GM23338 (cell line): ENCODE measurements around the gene EXOSC7. TPM values are rescaled to one million over a fixed set of nuclear protein-coding genes. Genes with fewer than 3 reads are reported as not detected.

Experiments used
- ATAC-seq: fragments of 200-7000 bp; cut with Tn5 transposase; 3 replicates; pipeline ENCODE4 v1.9.1; 2020
- DNase-seq: peaks from one replicate; pipeline ENCODE4 v3.0.0-alpha.2; 2015; ENCODE audit warnings: low spot score
- H2AFZ ChIP-seq: fragments of 200-600 bp; sonication (generic); 2 replicates; pipeline ENCODE4 v1.8.0; 2016; ENCODE audit warnings: antibody characterized with exemption, mild to moderate bottlenecking, moderate library complexity
- H3F3A ChIP-seq: fragments of 200-600 bp; sonication (generic); replicated peaks from 2 replicates; pipeline ENCODE4 v1.8.0; 2017; ENCODE audit warnings: antibody characterized with exemption, mixed run types, low read depth
- H3K27ac ChIP-seq: fragments of 200-600 bp; sonication (generic); 2 replicates; pipeline ENCODE4 v1.6.1; 2016; ENCODE audit warnings: low read depth
- H3K27me3 ChIP-seq: fragments of 200-600 bp; sonication (generic); 2 replicates; pipeline ENCODE4 v1.8.0; 2016; ENCODE audit warnings: mild to moderate bottlenecking, mixed run types, moderate library complexity; ENCODE audit not compliant: insufficient read depth
- H3K36me3 ChIP-seq: fragments of 200-600 bp; sonication (generic); 2 replicates; pipeline ENCODE4 v1.8.0; 2016; ENCODE audit warnings: mild to moderate bottlenecking; ENCODE audit not compliant: insufficient read depth
- H3K4me1 ChIP-seq: fragments of 200-600 bp; sonication (generic); 2 replicates; pipeline ENCODE4 v1.8.0; 2016; ENCODE audit warnings: mild to moderate bottlenecking, moderate library complexity; ENCODE audit not compliant: insufficient read depth
- H3K4me2 ChIP-seq: fragments of 200-600 bp; sonication (generic); 2 replicates; pipeline ENCODE4 v1.7.1; 2017; ENCODE audit warnings: mixed run types
- H3K4me3 ChIP-seq: fragments of 200-600 bp; sonication (generic); 2 replicates; pipeline ENCODE4 v1.6.1; 2016; ENCODE audit warnings: mixed run types
- H3K79me2 ChIP-seq: fragments of 200-600 bp; sonication (generic); replicated peaks from 2 replicates; pipeline ENCODE4 v1.8.0; 2017; ENCODE audit warnings: mild to moderate bottlenecking; ENCODE audit not compliant: insufficient read depth
- H3K9me2 ChIP-seq: fragments of 200-600 bp; sonication (generic); 2 replicates; pipeline ENCODE4 v1.8.0; 2017; ENCODE audit not compliant: insufficient read depth
- H4K20me1 ChIP-seq: fragments of 200-600 bp; sonication (generic); replicated peaks from 2 replicates; pipeline ENCODE4 v1.8.0; 2017; ENCODE audit warnings: mild to moderate bottlenecking; ENCODE audit not compliant: insufficient read depth
- H3K27ac Mint-ChIP-seq: 2 replicates; pipeline ENCODE4 v1.8.0; 2020; ENCODE audit warnings: inconsistent platforms, mild to moderate bottlenecking, moderate library complexity, mixed read lengths
- H3K27me3 Mint-ChIP-seq: 3 replicates; pipeline ENCODE4 v1.8.0; 2022; ENCODE audit warnings: low read depth, mild to moderate bottlenecking, moderate library complexity, mixed read lengths, inconsistent platforms; ENCODE audit not compliant: insufficient read depth, poor library complexity
- H3K36me3 Mint-ChIP-seq: 3 replicates; pipeline ENCODE4 v1.8.0; 2021; ENCODE audit warnings: low read depth, mild to moderate bottlenecking, inconsistent platforms, moderate library complexity, mixed read lengths
- H3K4me1 Mint-ChIP-seq: 3 replicates; pipeline ENCODE4 v1.8.0; 2020; ENCODE audit warnings: mild to moderate bottlenecking, inconsistent platforms, mixed read lengths
- H3K4me3 Mint-ChIP-seq: 3 replicates; pipeline ENCODE4 v1.8.0; 2021; ENCODE audit warnings: moderate library complexity, mild to moderate bottlenecking, inconsistent platforms, mixed read lengths
- H3K9me3 Mint-ChIP-seq: 3 replicates; pipeline ENCODE4 v1.8.0; 2020; ENCODE audit warnings: moderate library complexity, mild to moderate bottlenecking, inconsistent platforms, mixed read lengths
- CREB1 ChIP-seq: fragments of 250-450 bp; sonication (Bioruptor Pico); IDR thresholded peaks from 2 replicates; pipeline ENCODE4 v1.5.0; 2020; ENCODE audit warnings: low read depth, mild to moderate bottlenecking, moderate library complexity
- EZH2 ChIP-seq: fragments of 200-600 bp; sonication (generic); IDR thresholded peaks from one replicate; pipeline ENCODE4 v1.8.0; 2017; ENCODE audit warnings: antibody characterized with exemption, mild to moderate bottlenecking, low read depth; ENCODE audit not compliant: unreplicated experiment
- EZH2phosphoT487 ChIP-seq: fragments of 200-600 bp; sonication (generic); IDR thresholded peaks from one replicate; pipeline ENCODE4 v1.8.1; 2018; ENCODE audit warnings: antibody characterized with exemption; ENCODE audit not compliant: unreplicated experiment
- NANOG ChIP-seq: IDR thresholded peaks from 2 replicates; pipeline ENCODE4 v1.6.1; 2016; ENCODE audit warnings: antibody characterized with exemption, borderline replicate concordance
- STAT1 ChIP-seq: IDR thresholded peaks from one replicate; pipeline ENCODE4 v1.6.1; 2016; ENCODE audit warnings: antibody characterized with exemption; ENCODE audit not compliant: unreplicated experiment
- ZNF114 ChIP-seq: fragments of 250-450 bp; sonication (Bioruptor Pico); IDR thresholded peaks from 2 replicates; pipeline ENCODE4 v1.5.0; 2020; ENCODE audit warnings: mild to moderate bottlenecking, moderate library complexity
- ZNF331 ChIP-seq: fragments of 250-450 bp; sonication (Bioruptor Pico); IDR thresholded peaks from 2 replicates; pipeline ENCODE4 v1.5.0; 2020; ENCODE audit warnings: low read depth, mild to moderate bottlenecking, moderate library complexity
- polyA plus RNA-seq: library from polyadenylated mRNA; unstranded; fragments of >200 nt; fragmentation: Nextera tagmentation; extraction: Ambion mirVana; gene quantifications from 2 replicates; pipeline ENCODE4 v1.2.1, GENCODE V29; 2016
- total RNA-seq: library from RNA; depleted of rRNA; stranded (reverse); fragments of >200 nt; shearing (Covaris generic); gene quantifications from 2 replicates; pipeline ENCODE4 v1.2.3, GENCODE V29; 2014
- TF ChIP-seq, protein P1 (sequence below), 2 experiments: fragments of 200-600 bp in 1 of 2; sonication (generic) in 1 of 2; conservative IDR thresholded peaks; 2 replicates each; pipeline versions ENCODE4 v1.5.1 to v1.6.1; 2016 to 2017; ENCODE audit warnings: antibody characterized with exemption in 2 of 2, low read depth in 2 of 2, mild to moderate bottlenecking in 2 of 2, moderate library complexity in 1 of 2
- TF ChIP-seq, protein P2 (sequence below): IDR thresholded peaks from 2 replicates; pipeline ENCODE4 v1.6.1; 2016; ENCODE audit warnings: antibody characterized with exemption
- TF ChIP-seq, protein P3 (sequence below): IDR thresholded peaks from one replicate; pipeline ENCODE4 v1.6.1; 2018; ENCODE audit warnings: antibody characterized with exemption; ENCODE audit not compliant: unreplicated experiment
- TF ChIP-seq, protein P4 (sequence below): fragments of 250-450 bp; sonication (Bioruptor Pico); IDR thresholded peaks from 2 replicates; pipeline ENCODE4 v1.5.0; 2020; ENCODE audit warnings: mild to moderate bottlenecking, moderate library complexity

EXOSC7 gene
- total and polyA plus RNA-seq, 2 experiments from 2014 or later, result 84.8 to 120 TPM

DNA sequence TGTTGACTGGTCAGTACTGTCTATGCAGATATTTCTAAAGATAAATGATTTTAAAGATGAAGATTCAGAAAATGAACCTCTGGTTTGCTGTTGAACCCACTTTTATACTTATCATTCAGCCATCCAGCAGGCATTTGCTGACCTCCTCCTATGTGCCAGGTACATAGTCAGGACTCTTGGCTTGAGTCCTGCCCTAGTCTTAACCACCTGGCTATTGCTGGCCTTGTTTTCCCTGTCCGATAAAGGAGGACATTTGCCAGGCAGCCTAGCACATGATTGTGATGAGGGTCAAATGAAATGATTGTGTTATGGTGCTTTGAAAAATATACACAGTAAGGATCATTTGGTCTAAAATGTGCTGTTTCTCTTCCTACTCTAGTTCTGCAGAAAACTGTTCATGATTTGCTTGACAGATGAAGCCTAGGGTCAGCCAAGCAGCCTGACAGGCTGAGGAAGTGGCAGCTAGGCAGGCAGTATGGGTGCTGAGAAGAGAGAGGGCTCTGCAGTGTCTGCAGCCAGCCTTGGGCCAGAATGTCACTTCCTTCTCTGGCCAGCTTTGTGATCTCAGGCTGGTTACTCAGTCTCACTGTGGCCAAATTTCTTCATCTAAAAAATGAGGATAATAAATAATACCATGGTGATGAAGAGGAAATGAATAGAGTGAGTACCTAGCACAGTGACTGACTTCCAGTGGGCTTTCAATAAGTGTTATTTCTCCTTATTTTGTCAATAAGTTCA lies 13.8 kb downstream of the EXOSC7 start (continued):
- TF ChIP-seq, protein P1, sequence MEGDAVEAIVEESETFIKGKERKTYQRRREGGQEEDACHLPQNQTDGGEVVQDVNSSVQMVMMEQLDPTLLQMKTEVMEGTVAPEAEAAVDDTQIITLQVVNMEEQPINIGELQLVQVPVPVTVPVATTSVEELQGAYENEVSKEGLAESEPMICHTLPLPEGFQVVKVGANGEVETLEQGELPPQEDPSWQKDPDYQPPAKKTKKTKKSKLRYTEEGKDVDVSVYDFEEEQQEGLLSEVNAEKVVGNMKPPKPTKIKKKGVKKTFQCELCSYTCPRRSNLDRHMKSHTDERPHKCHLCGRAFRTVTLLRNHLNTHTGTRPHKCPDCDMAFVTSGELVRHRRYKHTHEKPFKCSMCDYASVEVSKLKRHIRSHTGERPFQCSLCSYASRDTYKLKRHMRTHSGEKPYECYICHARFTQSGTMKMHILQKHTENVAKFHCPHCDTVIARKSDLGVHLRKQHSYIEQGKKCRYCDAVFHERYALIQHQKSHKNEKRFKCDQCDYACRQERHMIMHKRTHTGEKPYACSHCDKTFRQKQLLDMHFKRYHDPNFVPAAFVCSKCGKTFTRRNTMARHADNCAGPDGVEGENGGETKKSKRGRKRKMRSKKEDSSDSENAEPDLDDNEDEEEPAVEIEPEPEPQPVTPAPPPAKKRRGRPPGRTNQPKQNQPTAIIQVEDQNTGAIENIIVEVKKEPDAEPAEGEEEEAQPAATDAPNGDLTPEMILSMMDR (conservative IDR thresholded peaks at IDR 0.05; ENCODE audit: low read depth in 2 of 2), result no peak

DNA sequence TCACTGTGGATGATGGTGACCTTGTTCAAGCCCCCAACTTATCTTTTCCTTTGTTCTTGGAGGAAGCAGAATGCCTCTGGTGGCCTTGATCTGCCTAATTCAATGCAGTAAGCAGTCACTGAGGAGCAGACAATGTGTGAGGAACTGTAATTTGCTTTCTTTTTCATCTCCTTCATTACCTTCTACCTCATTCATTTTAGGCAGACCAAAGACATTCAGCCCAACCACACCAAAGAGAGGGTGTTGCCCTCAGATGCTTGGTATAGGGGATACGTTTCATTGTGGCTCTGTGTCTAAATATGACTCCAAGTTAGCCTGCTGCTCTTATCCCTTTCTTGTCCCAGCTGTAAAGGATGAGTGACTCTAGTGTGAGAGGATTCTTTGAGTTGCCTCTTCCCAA lies 15.3 kb downstream of the EXOSC7 start:
- peaks cover 10% of the 10 kb centered on the region; the same call in 2 of the 3 replicates for H3K9me3 Mint-ChIP-seq
- peaks cover 12% of the 10 kb centered on the region; the same call in 1 of the 2 replicates for H3K36me3 ChIP-seq
- H3F3A ChIP-seq, result 0 out of 2 replicates have a peak, but pooled peaks cover 4% of the 10 kb centered on the region
- H3K9me2 ChIP-seq, result peaks cover 4% of the 10 kb centered on the region; the same call in 1 of the 2 replicates
- peaks cover 23% of the 10 kb centered on the region for H4K20me1 ChIP-seq
- H3K27ac ChIP-seq, result no peak overlapping the region
- H3K27ac Mint-ChIP-seq, result no peak overlapping the region
- no peak for ATAC-seq
- no peaks in the 10 kb centered on the region for H3K27me3 ChIP-seq
- peaks cover 83% of the 10 kb centered on the region for H3K36me3 Mint-ChIP-seq
- no peak overlapping the region for H2AFZ ChIP-seq
- DNase-seq, result no peak
- H3K79me2 ChIP-seq, result peaks cover 78% of the 10 kb centered on the region
- peaks cover 28% of the 10 kb centered on the region for H3K4me1 ChIP-seq
- H3K4me1 Mint-ChIP-seq, result peaks cover 43% of the 10 kb centered on the region
- H3K4me3 Mint-ChIP-seq, result no peak overlapping the region
- no peak overlapping the region for H3K4me2 ChIP-seq
- no peak overlapping the region for H3K4me3 ChIP-seq
- H3K27me3 Mint-ChIP-seq, result peaks cover 3% of the 10 kb centered on the region
- TF ChIP-seq EZH2 (no peak), CREB1 (no peak), ZNF114 (CRISPR knock-in tag) (no peak), NANOG (no peak), ZNF331 (no peak), EZH2phosphoT487 (no peak), STAT1 (no peak)
- TF ChIP-seq, protein P2, sequence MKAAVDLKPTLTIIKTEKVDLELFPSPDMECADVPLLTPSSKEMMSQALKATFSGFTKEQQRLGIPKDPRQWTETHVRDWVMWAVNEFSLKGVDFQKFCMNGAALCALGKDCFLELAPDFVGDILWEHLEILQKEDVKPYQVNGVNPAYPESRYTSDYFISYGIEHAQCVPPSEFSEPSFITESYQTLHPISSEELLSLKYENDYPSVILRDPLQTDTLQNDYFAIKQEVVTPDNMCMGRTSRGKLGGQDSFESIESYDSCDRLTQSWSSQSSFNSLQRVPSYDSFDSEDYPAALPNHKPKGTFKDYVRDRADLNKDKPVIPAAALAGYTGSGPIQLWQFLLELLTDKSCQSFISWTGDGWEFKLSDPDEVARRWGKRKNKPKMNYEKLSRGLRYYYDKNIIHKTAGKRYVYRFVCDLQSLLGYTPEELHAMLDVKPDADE, result no peak
- TF ChIP-seq, protein P3, sequence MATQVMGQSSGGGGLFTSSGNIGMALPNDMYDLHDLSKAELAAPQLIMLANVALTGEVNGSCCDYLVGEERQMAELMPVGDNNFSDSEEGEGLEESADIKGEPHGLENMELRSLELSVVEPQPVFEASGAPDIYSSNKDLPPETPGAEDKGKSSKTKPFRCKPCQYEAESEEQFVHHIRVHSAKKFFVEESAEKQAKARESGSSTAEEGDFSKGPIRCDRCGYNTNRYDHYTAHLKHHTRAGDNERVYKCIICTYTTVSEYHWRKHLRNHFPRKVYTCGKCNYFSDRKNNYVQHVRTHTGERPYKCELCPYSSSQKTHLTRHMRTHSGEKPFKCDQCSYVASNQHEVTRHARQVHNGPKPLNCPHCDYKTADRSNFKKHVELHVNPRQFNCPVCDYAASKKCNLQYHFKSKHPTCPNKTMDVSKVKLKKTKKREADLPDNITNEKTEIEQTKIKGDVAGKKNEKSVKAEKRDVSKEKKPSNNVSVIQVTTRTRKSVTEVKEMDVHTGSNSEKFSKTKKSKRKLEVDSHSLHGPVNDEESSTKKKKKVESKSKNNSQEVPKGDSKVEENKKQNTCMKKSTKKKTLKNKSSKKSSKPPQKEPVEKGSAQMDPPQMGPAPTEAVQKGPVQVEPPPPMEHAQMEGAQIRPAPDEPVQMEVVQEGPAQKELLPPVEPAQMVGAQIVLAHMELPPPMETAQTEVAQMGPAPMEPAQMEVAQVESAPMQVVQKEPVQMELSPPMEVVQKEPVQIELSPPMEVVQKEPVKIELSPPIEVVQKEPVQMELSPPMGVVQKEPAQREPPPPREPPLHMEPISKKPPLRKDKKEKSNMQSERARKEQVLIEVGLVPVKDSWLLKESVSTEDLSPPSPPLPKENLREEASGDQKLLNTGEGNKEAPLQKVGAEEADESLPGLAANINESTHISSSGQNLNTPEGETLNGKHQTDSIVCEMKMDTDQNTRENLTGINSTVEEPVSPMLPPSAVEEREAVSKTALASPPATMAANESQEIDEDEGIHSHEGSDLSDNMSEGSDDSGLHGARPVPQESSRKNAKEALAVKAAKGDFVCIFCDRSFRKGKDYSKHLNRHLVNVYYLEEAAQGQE, result no peak
- TF ChIP-seq, protein P4, sequence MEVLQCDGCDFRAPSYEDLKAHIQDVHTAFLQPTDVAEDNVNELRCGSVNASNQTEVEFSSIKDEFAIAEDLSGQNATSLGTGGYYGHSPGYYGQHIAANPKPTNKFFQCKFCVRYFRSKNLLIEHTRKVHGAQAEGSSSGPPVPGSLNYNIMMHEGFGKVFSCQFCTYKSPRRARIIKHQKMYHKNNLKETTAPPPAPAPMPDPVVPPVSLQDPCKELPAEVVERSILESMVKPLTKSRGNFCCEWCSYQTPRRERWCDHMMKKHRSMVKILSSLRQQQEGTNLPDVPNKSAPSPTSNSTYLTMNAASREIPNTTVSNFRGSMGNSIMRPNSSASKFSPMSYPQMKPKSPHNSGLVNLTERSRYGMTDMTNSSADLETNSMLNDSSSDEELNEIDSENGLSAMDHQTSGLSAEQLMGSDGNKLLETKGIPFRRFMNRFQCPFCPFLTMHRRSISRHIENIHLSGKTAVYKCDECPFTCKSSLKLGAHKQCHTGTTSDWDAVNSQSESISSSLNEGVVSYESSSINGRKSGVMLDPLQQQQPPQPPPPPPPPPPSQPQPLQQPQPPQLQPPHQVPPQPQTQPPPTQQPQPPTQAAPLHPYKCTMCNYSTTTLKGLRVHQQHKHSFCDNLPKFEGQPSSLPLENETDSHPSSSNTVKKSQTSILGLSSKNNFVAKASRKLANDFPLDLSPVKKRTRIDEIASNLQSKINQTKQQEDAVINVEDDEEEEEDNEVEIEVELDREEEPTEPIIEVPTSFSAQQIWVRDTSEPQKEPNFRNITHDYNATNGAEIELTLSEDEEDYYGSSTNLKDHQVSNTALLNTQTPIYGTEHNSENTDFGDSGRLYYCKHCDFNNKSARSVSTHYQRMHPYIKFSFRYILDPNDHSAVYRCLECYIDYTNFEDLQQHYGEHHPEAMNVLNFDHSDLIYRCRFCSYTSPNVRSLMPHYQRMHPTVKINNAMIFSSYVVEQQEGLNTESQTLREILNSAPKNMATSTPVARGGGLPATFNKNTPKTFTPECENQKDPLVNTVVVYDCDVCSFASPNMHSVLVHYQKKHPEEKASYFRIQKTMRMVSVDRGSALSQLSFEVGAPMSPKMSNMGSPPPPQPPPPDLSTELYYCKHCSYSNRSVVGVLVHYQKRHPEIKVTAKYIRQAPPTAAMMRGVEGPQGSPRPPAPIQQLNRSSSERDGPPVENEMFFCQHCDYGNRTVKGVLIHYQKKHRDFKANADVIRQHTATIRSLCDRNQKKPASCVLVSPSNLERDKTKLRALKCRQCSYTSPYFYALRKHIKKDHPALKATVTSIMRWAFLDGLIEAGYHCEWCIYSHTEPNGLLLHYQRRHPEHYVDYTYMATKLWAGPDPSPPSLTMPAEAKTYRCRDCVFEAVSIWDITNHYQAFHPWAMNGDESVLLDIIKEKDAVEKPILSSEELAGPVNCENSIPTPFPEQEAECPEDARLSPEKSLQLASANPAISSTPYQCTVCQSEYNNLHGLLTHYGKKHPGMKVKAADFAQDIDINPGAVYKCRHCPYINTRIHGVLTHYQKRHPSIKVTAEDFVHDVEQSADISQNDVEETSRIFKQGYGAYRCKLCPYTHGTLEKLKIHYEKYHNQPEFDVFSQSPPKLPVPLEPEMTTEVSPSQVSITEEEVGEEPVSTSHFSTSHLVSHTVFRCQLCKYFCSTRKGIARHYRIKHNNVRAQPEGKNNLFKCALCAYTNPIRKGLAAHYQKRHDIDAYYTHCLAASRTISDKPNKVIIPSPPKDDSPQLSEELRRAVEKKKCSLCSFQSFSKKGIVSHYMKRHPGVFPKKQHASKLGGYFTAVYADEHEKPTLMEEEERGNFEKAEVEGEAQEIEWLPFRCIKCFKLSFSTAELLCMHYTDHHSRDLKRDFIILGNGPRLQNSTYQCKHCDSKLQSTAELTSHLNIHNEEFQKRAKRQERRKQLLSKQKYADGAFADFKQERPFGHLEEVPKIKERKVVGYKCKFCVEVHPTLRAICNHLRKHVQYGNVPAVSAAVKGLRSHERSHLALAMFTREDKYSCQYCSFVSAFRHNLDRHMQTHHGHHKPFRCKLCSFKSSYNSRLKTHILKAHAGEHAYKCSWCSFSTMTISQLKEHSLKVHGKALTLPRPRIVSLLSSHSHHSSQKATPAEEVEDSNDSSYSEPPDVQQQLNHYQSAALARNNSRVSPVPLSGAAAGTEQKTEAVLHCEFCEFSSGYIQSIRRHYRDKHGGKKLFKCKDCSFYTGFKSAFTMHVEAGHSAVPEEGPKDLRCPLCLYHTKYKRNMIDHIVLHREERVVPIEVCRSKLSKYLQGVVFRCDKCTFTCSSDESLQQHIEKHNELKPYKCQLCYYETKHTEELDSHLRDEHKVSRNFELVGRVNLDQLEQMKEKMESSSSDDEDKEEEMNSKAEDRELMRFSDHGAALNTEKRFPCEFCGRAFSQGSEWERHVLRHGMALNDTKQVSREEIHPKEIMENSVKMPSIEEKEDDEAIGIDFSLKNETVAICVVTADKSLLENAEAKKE (CRISPR knock-in tag), result no peak
